B cell (primary cell): ENCODE data around the gene TPCN2. TPM values are rescaled to one million over a fixed set of nuclear protein-coding genes. Genes with fewer than 3 reads are reported as not detected.

Experiments used
- ATAC-seq: fragments of 200-7000 bp; cut with Tn5 transposase; one replicate; pipeline ENCODE4 v1.10.0; 2021; ENCODE audit warnings: low read depth, mild to moderate bottlenecking, moderate number of reproducible peaks, moderate library complexity
- CTCF ChIA-PET: fragments of 350-600 bp; sonication (Branson Sonifier 250); formaldehyde crosslinking; loops from one replicate; lab custom pipeline; 2021; ENCODE audit warnings: antibody characterized with exemption, inconsistent platforms; lab: Charles Lee
- POLR2A ChIA-PET: fragments of 350-600 bp; sonication (Branson Sonifier 250); formaldehyde crosslinking; loops from one replicate; lab custom pipeline; 2021; ENCODE audit warnings: antibody characterized with exemption; lab: Charles Lee
- DNase-seq: peaks from one replicate; pipeline ENCODE4 v3.0.0; 2013
- H2AFZ ChIP-seq: 2 replicates; pipeline ENCODE4 v1.6.1; 2012; ENCODE audit warnings: mild to moderate bottlenecking, low read depth, low read length; ENCODE audit not compliant: insufficient read depth, poor library complexity, severe bottlenecking
- H3K27ac ChIP-seq, 2 donors: 1 replicate in 1 of 2; 2 replicates in 1 of 2; pipeline ENCODE4 v1.5.1; 2012 to 2013; ENCODE audit warnings: low read length in 2 of 2, mild to moderate bottlenecking in 2 of 2, moderate library complexity in 1 of 2
- H3K27me3 ChIP-seq, 4 experiments: fragments of 200-600 bp in 1 of 4; sonication (generic) in 1 of 4; replicated peaks in 1 of 4; 1 replicate in 2 of 4; 2 replicates in 2 of 4; pipeline versions ENCODE4 v1.6.1 to v1.7.0; 2013 to 2016; ENCODE audit warnings: low read length in 3 of 4, mild to moderate bottlenecking in 2 of 4, mixed read lengths in 1 of 4, moderate library complexity in 1 of 4; ENCODE audit not compliant: insufficient read depth in 4 of 4, control insufficient read depth in 3 of 4; ENCODE audit errors: control extremely low read depth in 1 of 4
- H3K36me3 ChIP-seq, 2 experiments: replicated peaks in 1 of 2; 1 replicate in 1 of 2; 2 replicates in 1 of 2; pipeline versions ENCODE4 v1.6.1 to v1.7.1; 2013; ENCODE audit warnings: low read length in 1 of 2; ENCODE audit not compliant: insufficient read depth in 2 of 2, control insufficient read depth in 1 of 2; ENCODE audit errors: control extremely low read depth in 1 of 2, extremely low read depth in 1 of 2
- H3K4me1 ChIP-seq, 2 donors: fragments of 200-600 bp in 1 of 2; sonication (generic) in 1 of 2; 1 replicate in 1 of 2; 2 replicates in 1 of 2; pipeline versions ENCODE4 v1.5.1 to v1.6.1; 2013 to 2017; ENCODE audit warnings: low read length in 2 of 2; ENCODE audit not compliant: control insufficient read depth in 2 of 2, insufficient read depth in 2 of 2
- H3K4me2 ChIP-seq: replicated peaks from 2 replicates; pipeline ENCODE3; 2012; ENCODE audit warnings: mild to moderate bottlenecking, low read depth, low read length; ENCODE audit not compliant: poor library complexity, severe bottlenecking
- H3K4me3 ChIP-seq, 5 experiments: fragments of 200-600 bp in 1 of 5; sonication (generic) in 1 of 5; 1 replicate in 3 of 5; 2 replicates in 2 of 5; pipeline versions ENCODE4 v1.5.1 to v1.7.0; 2011 to 2016; ENCODE audit warnings: low read length in 4 of 5, mild to moderate bottlenecking in 4 of 5, low read depth in 2 of 5, control low read depth in 1 of 5, moderate library complexity in 1 of 5; ENCODE audit not compliant: insufficient read depth in 1 of 5; ENCODE audit errors: control extremely low read depth in 1 of 5, extremely low read depth in 1 of 5
- H3K79me2 ChIP-seq: fragments of 200-600 bp; sonication (generic); one replicate; pipeline ENCODE4 v1.6.0; 2016; ENCODE audit warnings: low read length; ENCODE audit not compliant: control insufficient read depth, insufficient read depth
- H3K9ac ChIP-seq: fragments of 200-600 bp; sonication (generic); 2 replicates; pipeline ENCODE4 v1.6.1; 2017; ENCODE audit warnings: mild to moderate bottlenecking, low read length, moderate library complexity
- H3K9me3 ChIP-seq, 3 donors: one replicate each; pipeline versions ENCODE4 v1.6.1 to v1.7.1; 2013; ENCODE audit warnings: low read length in 2 of 3; ENCODE audit not compliant: control insufficient read depth in 2 of 3, insufficient read depth in 1 of 3; ENCODE audit errors: control extremely low read depth in 1 of 3
- H4K20me1 ChIP-seq: 2 replicates; pipeline ENCODE4 v1.6.0; 2012; ENCODE audit warnings: mild to moderate bottlenecking, low read length; ENCODE audit not compliant: insufficient read depth, control insufficient read depth, poor library complexity, severe bottlenecking
- H3K27ac Mint-ChIP-seq: one replicate; pipeline ENCODE4 v1.8.0; 2021; ENCODE audit warnings: mixed read lengths
- H3K27me3 Mint-ChIP-seq: one replicate; pipeline ENCODE4 v1.8.0; 2021; ENCODE audit warnings: mixed read lengths
- H3K4me1 Mint-ChIP-seq: one replicate; pipeline ENCODE4 v1.8.0; 2021; ENCODE audit warnings: mixed read lengths
- H3K4me3 Mint-ChIP-seq: one replicate; pipeline ENCODE4 v1.8.0; 2021; ENCODE audit warnings: mixed read lengths
- H3K9me3 Mint-ChIP-seq: one replicate; pipeline ENCODE4 v1.8.0; 2022; ENCODE audit warnings: mixed read lengths; ENCODE audit not compliant: insufficient read depth
- EZH2 ChIP-seq: IDR thresholded peaks from 2 replicates; pipeline ENCODE4 v1.6.1; 2012; ENCODE audit warnings: borderline replicate concordance, low read depth, mild to moderate bottlenecking, moderate library complexity, low read length; ENCODE audit not compliant: insufficient read depth, poor library complexity, severe bottlenecking
- WGBS: methylation state at CpG from one replicate; pipeline ENCODE4 v1.1.5; 2013; ENCODE audit warnings: missing lambda C conversion rate; ENCODE audit not compliant: insufficient coverage; 5-methylcytosine and 5-hydroxymethylcytosine counted together
- intact Hi-C: fragments of 100-400 bp; cut with micrococcal nuclease; formaldehyde crosslinking; loops from one replicate; pipeline ENCODE4 v1.10.0; 2022
- polyA plus RNA-seq: library from polyadenylated mRNA; depleted of rRNA; stranded (reverse); fragments of >200 nt; gene quantifications from 2 replicates; pipeline ENCODE4 v1.2.3, GENCODE V29; 2012
- total RNA-seq, 2 donors: library from RNA; stranded (reverse); fragments of 120-200 nt in 1 of 2; gene quantifications; 1 replicate in 1 of 2; 2 replicates in 1 of 2; pipeline versions ENCODE4 v1.2.3 to v1.2.4, GENCODE V29; 2013 to 2022
- TF ChIP-seq, protein P1 (sequence below): fragments of 200-600 bp; IDR thresholded peaks from one replicate; pipeline ENCODE4 v1.8.0; 2022; ENCODE audit warnings: antibody characterized with exemption, mild to moderate bottlenecking

Gene TPCN2
- total and polyA plus RNA-seq, 2 donors (not counting 1 experiment from before 2014, with no cell fraction given) = 16.8 to 71.4 TPM

- peaks cover 2 to 4% of the 10 kb centered on the region in 2 donors for H3K4me1 ChIP-seq
- TF ChIP-seq EZH2 = no peak
- TF ChIP-seq, protein P1, sequence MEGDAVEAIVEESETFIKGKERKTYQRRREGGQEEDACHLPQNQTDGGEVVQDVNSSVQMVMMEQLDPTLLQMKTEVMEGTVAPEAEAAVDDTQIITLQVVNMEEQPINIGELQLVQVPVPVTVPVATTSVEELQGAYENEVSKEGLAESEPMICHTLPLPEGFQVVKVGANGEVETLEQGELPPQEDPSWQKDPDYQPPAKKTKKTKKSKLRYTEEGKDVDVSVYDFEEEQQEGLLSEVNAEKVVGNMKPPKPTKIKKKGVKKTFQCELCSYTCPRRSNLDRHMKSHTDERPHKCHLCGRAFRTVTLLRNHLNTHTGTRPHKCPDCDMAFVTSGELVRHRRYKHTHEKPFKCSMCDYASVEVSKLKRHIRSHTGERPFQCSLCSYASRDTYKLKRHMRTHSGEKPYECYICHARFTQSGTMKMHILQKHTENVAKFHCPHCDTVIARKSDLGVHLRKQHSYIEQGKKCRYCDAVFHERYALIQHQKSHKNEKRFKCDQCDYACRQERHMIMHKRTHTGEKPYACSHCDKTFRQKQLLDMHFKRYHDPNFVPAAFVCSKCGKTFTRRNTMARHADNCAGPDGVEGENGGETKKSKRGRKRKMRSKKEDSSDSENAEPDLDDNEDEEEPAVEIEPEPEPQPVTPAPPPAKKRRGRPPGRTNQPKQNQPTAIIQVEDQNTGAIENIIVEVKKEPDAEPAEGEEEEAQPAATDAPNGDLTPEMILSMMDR = no peak
- H3K9me3 ChIP-seq = no peaks in the 10 kb centered on the region
- ChIA-PET CTCF (no interaction called here), POLR2A (no interaction called here)
- H3K4me2 ChIP-seq = no peak overlapping the region
- no peak overlapping the region for H3K4me3 Mint-ChIP-seq
- peaks cover 2 to 44% of the 10 kb centered on the region in 2 experiments for H3K36me3 ChIP-seq
- H3K4me1 Mint-ChIP-seq = peaks cover 4% of the 10 kb centered on the region
- H3K27ac Mint-ChIP-seq = no peak overlapping the region
- peaks cover 93% of the 10 kb centered on the region for H4K20me1 ChIP-seq
- no peaks in the 10 kb centered on the region for H3K9me3 Mint-ChIP-seq
- intact Hi-C loops = no loop called here
- no peak overlapping the region for H3K9ac ChIP-seq
- 97% methylated on average over 15 of the region's 15 CpGs for WGBS
- H3K4me3 ChIP-seq = no peak overlapping the region
- DNase-seq (no peak), ATAC-seq (no peak)
- no peaks in the 10 kb centered on the region for H3K27me3 Mint-ChIP-seq
- no peak overlapping the region for H3K27ac ChIP-seq
- no peaks in the 10 kb centered on the region for H3K27me3 ChIP-seq
- H2AFZ ChIP-seq = no peak overlapping the region
- peaks cover 72% of the 10 kb centered on the region for H3K79me2 ChIP-seq
These were observed 13.6 kb downstream of the TPCN2 start for GRCh38 chr11:69062169-69062855.

- CTCF ChIA-PET = no interaction called here
- no peak for TF ChIP-seq EZH2
- TF ChIP-seq, protein P1 = no peak
- Histone ChIP-seq H3K9ac (no peak overlapping the region), H3K27ac (no peak overlapping the region), H4K20me1 (peaks cover 89% of the 10 kb centered on the region), H3K4me1 (no peaks in the 10 kb centered on the region), H3K79me2 (peaks cover 65% of the 10 kb centered on the region), H3K9me3 (no peaks in the 10 kb centered on the region), H3K4me2 (no peak overlapping the region), H3K36me3 (peaks cover 2 to 42% of the 10 kb centered on the region in 2 experiments), H3K4me3 (no peak overlapping the region), H2AFZ (no peak overlapping the region), H3K27me3 (no peaks in the 10 kb centered on the region)
- DNase-seq (no peak), ATAC-seq (no peak)
- WGBS = 98% methylated on average over 34 of the region's 34 CpGs
- intact Hi-C loops = no loop called here
- POLR2A ChIA-PET = no interaction called here
- no peak overlapping the region for H3K27ac Mint-ChIP-seq
- H3K27me3 Mint-ChIP-seq = no peaks in the 10 kb centered on the region
- H3K4me1 Mint-ChIP-seq = no peaks in the 10 kb centered on the region
- no peaks in the 10 kb centered on the region for H3K9me3 Mint-ChIP-seq
- no peak overlapping the region for H3K4me3 Mint-ChIP-seq
These were observed 14.3 kb downstream of the TPCN2 start for GRCh38 chr11:69062873-69063651.
